Activated T-cell treated with anti-CD3 and anti-CD28 coated beads, Interleukin-2, amount 50 U/mL, for 72 hours (primary cell): ENCODE results near the gene SARDH. TPM values are rescaled to one million over a fixed set of nuclear protein-coding genes. Genes with fewer than 3 reads are reported as not detected.

Source experiments
- ATAC-seq, 2 donors: fragments of 150-1000 bp; cut with Tn5 transposase; replicated peaks in 1 of 2; 2 replicates each; pipeline ENCODE4 v1.10.0; 2021; ENCODE audit warnings: moderate library complexity in 2 of 2, mild to moderate bottlenecking in 1 of 2
- DNase-seq, 2 donors: peaks; one replicate each; pipeline ENCODE4 v3.0.0; 2021 to 2022; ENCODE audit warnings: mixed read lengths in 1 of 2
- H3K27ac Mint-ChIP-seq: one replicate; pipeline ENCODE4 v1.8.0; 2022; ENCODE audit warnings: mild to moderate bottlenecking, moderate library complexity, mixed read lengths
- H3K27me3 Mint-ChIP-seq: one replicate; pipeline ENCODE4 v1.8.0; 2022; ENCODE audit warnings: low read depth, mixed read lengths
- H3K36me3 Mint-ChIP-seq, 2 donors: one replicate each; pipeline ENCODE4 v1.8.0; 2022; ENCODE audit warnings: mixed read lengths in 2 of 2, mild to moderate bottlenecking in 1 of 2; ENCODE audit not compliant: insufficient read depth in 2 of 2
- H3K4me1 Mint-ChIP-seq: one replicate; pipeline ENCODE4 v1.8.0; 2022; ENCODE audit warnings: low read depth, mixed read lengths
- H3K4me3 Mint-ChIP-seq, 2 donors: one replicate each; pipeline ENCODE4 v1.8.0; 2022; ENCODE audit warnings: mild to moderate bottlenecking in 2 of 2, mixed read lengths in 2 of 2, moderate library complexity in 2 of 2
- H3K9me3 Mint-ChIP-seq, 2 donors: one replicate each; pipeline ENCODE4 v1.8.0; 2022; ENCODE audit warnings: mixed read lengths in 2 of 2
- total RNA-seq, 2 donors: library from RNA; stranded (reverse); gene quantifications; one replicate each; pipeline ENCODE4 v1.2.3, GENCODE V29; 2022

The SARDH gene
- total RNA-seq, 2 donors from 2014 or later = 1.6 to 4.7 TPM

DNA sequence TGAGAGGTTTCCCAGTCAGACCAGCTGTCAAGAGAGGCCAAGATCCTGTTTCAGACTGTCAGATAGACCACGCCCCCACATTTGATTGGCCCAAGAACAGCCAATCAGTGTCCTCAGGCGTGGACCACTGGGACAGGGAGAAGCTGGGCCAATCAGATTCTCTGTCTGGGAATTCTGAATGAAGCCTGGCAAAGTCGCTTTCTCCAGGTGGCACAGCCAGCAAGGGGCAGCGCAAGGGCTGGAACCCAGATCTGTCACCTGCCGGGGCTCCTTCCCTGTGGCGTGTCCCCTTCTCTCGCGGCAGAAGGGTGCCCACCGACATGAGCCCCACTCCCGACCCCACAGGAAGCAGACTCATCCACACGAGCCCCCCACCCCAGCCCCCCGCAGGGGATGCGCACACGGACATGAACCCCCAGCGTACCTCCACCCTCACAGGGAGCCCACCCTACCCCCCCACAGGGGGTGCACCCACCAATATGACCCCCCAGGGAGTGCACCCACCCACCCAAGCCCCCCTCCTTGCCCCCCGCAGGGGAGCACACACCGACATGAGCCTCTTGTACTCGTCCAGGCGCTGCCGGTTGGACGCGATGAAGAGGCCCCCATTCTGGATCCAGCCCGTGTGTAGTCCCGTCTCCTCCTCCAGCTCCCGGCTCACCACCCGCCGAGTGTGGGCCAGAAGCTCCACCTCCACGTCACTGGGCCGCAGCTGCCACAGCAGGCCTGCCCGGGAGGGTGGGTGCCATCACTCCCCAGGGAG lies 6.1 kb downstream of the SARDH start:
- ATAC-seq (no peak), DNase-seq (no peak)
- Mint-ChIP-seq H3K4me1 (no peaks in the 10 kb centered on the region), H3K27me3 (no peaks in the 10 kb centered on the region), H3K27ac (no peak overlapping the region), H3K9me3 (no peaks in the 10 kb centered on the region), H3K36me3 (no peaks in the 10 kb centered on the region), H3K4me3 (no peak overlapping the region)

DNA sequence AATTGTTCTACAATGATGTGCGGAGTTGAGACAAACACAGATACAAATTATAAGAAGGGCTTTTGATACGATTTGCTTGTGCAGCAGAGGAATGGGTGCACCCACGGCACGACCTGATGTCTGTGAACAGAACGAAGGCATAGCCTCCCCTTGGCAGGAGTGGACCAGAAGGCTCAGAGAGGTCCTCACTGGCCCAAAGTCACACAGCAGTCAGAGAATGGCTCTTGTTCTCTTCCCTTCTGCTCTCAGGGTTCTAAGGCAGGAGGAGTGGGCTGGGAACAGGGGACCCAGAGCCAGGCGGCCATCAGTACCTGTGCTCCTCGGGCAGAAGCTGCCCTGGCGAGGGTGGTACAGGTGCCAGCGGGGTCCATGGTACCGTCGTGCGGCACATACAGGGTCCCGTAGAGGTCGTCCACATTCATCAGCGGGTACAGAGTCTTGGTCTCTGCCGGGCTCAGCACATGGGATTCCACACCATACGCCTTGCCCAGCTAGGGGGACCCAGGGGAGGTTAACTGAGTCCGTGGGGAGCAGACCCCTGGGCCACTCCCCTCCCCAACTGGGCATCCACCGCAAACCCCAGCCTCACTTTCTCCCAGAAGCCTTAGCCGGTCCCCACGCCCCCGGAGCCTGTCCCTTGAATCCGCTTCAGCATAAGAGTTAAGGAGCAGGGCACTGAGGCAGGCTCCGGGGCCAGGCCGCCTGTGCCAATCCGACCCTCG lies 7.0 kb downstream of the SARDH start:
- no peak for DNase-seq
- H3K36me3 Mint-ChIP-seq = no peaks in the 10 kb centered on the region
- no peak overlapping the region for H3K27ac Mint-ChIP-seq
- no peak for ATAC-seq
- H3K4me1 Mint-ChIP-seq = no peaks in the 10 kb centered on the region
- H3K4me3 Mint-ChIP-seq = no peak overlapping the region
- peaks cover 7% of the 10 kb centered on the region for H3K27me3 Mint-ChIP-seq
- H3K9me3 Mint-ChIP-seq = no peaks in the 10 kb centered on the region

DNA sequence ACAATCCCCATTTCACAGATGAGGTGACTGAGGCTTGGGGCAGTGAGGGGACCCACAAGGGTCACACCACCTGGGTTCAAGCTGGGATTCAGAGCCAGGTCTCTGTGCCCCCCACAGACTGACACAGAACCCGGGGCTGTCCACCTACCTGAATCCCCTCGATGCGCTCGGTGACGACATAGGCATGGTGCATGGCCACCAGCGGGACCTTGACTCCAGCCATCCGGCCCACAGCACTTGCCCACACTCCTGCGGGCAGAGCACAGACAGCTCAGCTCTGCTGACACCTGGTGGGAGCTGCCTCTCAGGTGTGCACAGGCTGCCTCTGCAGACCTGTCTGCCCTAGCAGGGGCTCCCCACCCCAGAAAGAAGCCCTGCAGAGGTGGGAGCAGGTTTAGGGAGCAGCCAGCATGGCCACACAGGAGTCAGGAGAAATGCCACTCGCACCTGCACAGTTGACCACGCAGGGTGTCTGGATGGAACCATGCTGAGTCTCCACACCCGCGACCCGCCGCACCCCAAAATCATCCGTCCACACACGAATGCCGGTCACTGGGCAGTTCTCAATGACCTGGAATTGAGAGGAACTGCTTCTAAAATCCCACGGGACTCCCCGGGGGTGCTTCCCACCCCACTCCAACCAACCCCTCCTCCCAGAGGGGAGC lies 8.4 kb downstream of the SARDH start:
- no peak for ATAC-seq
- peaks cover 7% of the 10 kb centered on the region for H3K27me3 Mint-ChIP-seq
- no peak for DNase-seq
- no peaks in the 10 kb centered on the region for H3K9me3 Mint-ChIP-seq
- no peaks in the 10 kb centered on the region for H3K36me3 Mint-ChIP-seq
- no peaks in the 10 kb centered on the region for H3K4me1 Mint-ChIP-seq
- no peak overlapping the region for H3K4me3 Mint-ChIP-seq
- no peak overlapping the region for H3K27ac Mint-ChIP-seq

DNA sequence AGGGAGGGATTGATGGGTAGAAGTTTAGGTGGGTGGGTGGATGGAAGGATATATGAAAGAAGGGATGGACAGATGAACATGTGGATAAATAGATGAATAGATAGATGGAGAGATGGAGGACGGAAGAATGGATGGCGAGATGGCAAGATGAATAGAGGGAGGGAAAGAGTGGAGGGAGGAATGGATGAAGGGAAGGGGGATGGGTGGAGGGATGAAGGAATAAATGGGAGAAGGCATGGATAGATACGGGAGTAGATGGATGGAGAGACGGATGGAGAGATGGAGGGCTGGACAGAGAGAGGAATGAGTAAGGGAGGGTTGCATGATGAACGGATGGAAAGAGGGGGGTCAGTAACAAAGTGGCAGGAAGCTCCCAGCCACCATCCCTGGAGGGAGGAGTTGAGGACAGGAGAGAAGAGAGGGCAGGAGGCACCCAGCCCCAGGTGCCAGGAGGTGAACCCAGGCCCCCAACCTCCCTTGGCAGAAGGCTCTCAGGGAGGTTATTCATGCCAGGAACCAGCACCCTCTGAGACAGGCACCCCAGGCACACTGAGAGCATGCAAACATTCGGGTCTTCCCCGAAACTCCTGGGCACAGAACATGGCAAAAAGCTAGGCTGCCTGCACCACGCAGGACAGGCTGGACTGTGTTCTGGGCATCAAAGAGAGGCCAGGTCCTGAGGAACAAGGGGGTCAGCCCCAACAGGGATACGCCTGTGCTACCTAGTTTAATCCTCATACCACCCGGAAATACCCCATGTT lies 9.1 kb downstream of the SARDH start:
- H3K4me3 Mint-ChIP-seq = no peak overlapping the region
- H3K4me1 Mint-ChIP-seq = no peaks in the 10 kb centered on the region
- DNase-seq (no peak), ATAC-seq (no peak)
- no peaks in the 10 kb centered on the region for H3K9me3 Mint-ChIP-seq
- H3K36me3 Mint-ChIP-seq = no peaks in the 10 kb centered on the region
- no peak overlapping the region for H3K27ac Mint-ChIP-seq
- H3K27me3 Mint-ChIP-seq = peaks cover 7% of the 10 kb centered on the region

DNA sequence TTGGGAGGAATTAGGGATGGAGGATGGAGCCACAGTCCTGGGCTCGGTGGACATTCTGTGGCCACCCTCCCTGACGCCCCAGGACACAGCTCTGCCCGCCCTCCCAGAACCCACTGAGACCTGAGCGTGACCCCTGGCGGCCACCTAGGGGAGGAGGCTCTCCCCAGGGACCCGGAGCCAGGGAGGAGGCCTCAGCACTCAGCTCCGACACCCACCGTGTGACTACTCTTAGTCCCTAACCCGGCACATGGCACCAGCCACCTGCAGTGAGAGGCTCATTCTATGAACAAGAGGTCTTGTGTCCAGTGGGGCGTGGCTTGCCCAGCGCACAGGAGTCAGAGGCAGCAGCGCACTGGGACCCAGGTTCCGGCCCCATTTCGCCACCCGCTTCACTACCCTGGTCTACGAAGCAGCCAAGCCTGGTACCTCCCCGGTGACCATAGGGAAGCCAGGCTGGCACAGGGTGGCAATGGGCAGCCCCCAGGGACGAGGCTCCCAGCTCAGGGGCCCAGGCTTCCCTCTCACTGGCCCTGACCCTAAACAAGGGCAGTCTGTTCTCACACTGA lies 10.2 kb downstream of the SARDH start:
- Mint-ChIP-seq H3K36me3 (no peaks in the 10 kb centered on the region), H3K9me3 (no peaks in the 10 kb centered on the region), H3K27ac (no peak overlapping the region), H3K27me3 (peaks cover 7% of the 10 kb centered on the region), H3K4me1 (no peaks in the 10 kb centered on the region), H3K4me3 (no peak overlapping the region)
- no peak for DNase-seq
- ATAC-seq = no peak

DNA sequence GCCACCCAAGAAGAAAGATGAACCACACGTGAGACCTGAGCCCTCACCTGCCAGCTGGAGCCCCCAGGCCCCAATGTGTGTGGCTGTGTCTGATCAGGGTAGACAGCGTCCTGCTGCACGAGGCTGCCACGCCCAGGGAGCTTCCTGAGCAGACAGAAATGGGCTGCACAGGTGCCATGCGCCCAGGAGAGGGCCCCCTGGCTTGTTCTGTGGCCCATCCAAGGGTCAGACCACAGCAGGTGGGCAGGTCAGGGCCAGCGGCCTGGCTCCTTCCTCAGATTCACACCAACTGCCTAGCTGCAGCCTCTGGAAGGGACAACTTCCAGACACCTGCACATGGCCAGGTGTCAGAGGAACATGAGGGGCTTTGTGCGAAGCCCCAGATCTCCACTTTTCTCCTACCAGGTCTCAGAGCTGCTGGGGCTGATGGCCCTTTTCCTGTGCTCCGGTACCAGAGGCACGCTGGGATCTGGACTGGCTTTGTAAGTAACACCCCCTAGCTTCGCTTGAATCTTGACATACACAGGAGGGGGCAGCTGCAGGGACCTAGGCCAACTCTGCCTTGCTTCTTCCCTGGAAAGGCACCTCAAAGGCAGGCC lies 10.8 kb downstream of the SARDH start:
- Mint-ChIP-seq H3K4me3 (no peak overlapping the region), H3K4me1 (no peaks in the 10 kb centered on the region), H3K9me3 (no peaks in the 10 kb centered on the region), H3K36me3 (no peaks in the 10 kb centered on the region), H3K27ac (no peak overlapping the region), H3K27me3 (peaks cover 7% of the 10 kb centered on the region)
- DNase-seq (no peak), ATAC-seq (peak in 1 of 2 donors; percentile 15)

DNA sequence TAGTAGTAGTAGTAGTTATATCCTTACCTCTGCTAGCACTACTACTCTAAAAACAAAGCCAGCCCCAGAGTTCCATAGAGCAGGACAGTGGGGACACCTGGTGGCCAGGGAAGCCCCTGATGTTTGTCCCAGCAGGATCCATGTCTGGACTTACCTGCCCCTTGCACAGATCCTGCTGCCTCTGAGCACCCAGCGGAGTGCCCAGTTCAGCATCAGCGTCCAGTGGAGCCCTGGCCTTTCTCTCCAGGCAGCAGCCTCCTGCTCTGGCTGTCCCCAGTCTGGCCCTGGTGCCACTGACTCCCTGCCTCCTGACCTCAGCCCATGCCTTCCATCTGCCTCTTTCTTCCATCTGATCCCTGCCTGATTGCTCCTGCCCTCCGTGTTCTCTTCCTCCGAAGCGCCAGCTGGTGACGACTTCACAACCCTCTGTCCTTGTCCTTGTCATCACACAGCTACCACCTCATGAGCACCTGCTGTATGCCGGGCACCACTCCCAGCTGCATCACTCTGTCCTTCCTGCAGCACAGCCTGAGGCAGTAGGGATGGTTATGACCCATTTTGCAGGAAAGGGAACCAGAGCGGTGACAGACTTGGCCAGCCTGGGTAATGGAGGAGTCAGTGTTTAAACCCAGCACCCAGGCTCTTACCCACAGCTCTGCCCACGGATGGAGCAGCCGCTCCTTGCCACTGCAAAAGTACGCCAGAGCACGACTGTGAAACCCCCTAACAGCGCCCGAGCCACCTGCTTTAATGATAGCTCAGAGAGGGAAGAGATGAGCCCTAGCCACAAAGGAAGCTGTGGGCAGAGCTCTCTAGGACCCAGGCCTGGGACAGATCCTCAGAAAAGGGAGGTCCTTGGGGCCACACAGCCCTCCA lies 11.5 kb downstream of the SARDH start:
- Mint-ChIP-seq H3K9me3 (no peaks in the 10 kb centered on the region), H3K27ac (no peak overlapping the region), H3K4me3 (no peak overlapping the region), H3K4me1 (no peaks in the 10 kb centered on the region), H3K27me3 (peaks cover 7% of the 10 kb centered on the region), H3K36me3 (no peaks in the 10 kb centered on the region)
- DNase-seq = peak; percentile 53 to 55
- peak; percentile 41 to 55 for ATAC-seq

DNA sequence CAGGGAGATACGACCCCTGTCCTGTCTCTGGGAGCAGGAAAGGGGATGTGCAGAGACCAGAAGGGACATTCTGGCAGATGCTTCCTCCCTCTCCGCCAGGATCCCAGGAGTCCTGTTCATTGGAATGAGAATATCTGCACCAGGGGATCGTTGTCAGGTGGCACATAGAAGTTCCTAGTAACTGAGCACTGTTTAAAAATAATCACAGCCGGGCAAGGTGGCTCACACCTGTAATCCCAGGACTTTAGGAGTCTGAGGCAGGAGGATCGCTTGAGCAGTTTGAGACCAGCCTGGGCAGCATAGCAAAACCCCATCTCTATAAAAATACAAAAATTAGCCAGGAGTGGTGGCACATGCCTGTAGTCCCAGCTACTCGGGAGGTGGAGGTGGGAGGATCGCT lies 12.3 kb downstream of the SARDH start:
- DNase-seq (no peak), ATAC-seq (no peak)
- Mint-ChIP-seq H3K27ac (no peak overlapping the region), H3K4me1 (no peaks in the 10 kb centered on the region), H3K4me3 (no peak overlapping the region), H3K36me3 (peaks cover 0 to under 1% of the 10 kb centered on the region in 2 donors), H3K27me3 (peaks cover 7% of the 10 kb centered on the region), H3K9me3 (no peaks in the 10 kb centered on the region)

DNA sequence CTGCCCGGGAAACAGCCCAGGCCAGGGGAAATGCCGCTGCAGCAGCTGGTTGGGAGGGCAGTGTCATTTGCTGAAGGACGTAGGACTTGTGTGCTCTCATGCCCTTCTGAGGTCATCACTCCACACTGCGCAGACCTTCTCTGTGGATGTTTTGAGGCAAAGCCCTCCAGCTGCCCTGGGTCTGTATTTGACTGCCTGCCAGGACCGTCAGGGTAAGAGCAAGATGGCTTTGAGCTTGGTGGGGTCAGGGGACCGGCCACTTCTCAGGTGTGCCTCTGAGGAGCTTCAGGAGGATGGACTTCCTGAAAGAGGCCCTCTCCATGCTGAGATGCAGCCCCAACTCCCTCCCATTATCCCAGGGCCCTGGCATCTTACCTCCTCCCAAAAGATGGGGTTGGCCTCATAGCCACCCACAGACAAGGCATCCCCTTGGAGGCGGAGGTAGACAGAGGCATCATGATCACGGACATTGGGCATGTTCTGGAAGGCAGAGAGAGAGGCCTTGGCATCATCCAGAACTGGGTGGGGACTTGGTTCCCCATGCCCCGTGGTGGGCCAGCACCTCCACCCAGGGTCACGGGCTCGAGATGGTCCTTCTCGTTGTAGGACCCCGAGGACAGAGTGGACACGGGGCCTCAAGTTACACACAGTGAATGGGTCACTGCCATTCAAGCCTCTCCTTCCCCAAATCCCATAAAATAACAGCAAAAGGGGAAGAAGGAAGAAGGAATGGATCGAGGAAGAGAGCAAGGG lies 19.4 kb downstream of the SARDH start:
- ATAC-seq = no peak
- H3K9me3 Mint-ChIP-seq = peaks cover 0 to 3% of the 10 kb centered on the region in 2 donors
- H3K27me3 Mint-ChIP-seq = peaks cover 5% of the 10 kb centered on the region
- no peak for DNase-seq
- H3K4me3 Mint-ChIP-seq = no peak overlapping the region
- no peak overlapping the region for H3K27ac Mint-ChIP-seq
- peaks cover 0 to 3% of the 10 kb centered on the region in 2 donors for H3K36me3 Mint-ChIP-seq
- no peaks in the 10 kb centered on the region for H3K4me1 Mint-ChIP-seq

DNA sequence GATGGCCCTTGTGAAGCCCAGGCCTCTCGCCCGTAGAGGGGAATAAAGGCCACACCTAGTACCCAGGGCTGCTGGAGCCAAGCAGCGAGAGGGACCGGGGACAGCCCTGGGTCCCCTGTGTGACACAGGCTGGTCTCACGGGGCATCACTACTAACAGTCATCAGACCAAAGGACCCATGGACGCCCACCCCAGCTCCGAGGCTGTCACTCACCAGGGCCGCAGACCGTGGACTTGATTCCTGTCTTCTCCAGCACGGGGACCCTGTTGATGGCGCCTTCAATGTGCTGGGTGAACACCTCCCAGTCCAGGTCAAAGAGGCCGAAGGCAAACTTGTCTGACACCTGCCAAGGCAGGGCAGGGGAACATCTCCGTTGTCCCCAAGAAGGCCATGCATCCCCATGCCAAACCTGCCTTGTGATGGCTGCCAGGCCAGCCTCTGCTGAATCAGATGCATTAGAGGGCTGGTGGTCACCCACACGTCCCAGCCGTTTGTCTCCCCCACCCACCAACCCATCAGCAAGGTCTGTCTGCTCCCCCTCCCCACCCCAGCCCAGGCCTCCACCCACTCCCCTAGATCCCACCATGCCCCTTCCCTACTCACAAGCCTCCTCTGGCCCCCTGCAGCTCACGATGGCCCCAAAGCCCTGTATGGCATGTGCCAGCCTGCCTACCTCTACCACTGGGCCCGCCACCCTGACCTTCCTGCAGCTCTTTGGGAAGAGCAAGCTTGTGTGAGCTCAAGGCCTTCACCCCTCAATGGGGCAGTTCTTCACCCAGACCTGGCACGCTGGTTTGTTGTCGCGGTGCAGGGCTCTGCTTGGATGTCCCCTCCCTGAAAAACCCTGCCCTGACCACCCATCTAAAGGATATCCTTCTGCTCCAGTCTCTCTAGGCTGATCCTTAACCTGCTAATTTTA lies 20.8 kb downstream of the SARDH start:
- no peaks in the 10 kb centered on the region for H3K4me1 Mint-ChIP-seq
- H3K4me3 Mint-ChIP-seq = no peak overlapping the region
- H3K9me3 Mint-ChIP-seq = peaks cover 0 to 3% of the 10 kb centered on the region in 2 donors
- ATAC-seq = no peak
- DNase-seq = no peak
- H3K27me3 Mint-ChIP-seq = peaks cover 5% of the 10 kb centered on the region
- H3K27ac Mint-ChIP-seq = no peak overlapping the region
- peaks cover 0 to 3% of the 10 kb centered on the region in 2 donors for H3K36me3 Mint-ChIP-seq
